Fibroblast of upper back skin (primary cell): ENCODE data around the gene INPP5F.

Experiments
- DNase-seq: peaks from one replicate; pipeline ENCODE4 v3.0.0-alpha.2; 2013

The INPP5F gene, protein sequence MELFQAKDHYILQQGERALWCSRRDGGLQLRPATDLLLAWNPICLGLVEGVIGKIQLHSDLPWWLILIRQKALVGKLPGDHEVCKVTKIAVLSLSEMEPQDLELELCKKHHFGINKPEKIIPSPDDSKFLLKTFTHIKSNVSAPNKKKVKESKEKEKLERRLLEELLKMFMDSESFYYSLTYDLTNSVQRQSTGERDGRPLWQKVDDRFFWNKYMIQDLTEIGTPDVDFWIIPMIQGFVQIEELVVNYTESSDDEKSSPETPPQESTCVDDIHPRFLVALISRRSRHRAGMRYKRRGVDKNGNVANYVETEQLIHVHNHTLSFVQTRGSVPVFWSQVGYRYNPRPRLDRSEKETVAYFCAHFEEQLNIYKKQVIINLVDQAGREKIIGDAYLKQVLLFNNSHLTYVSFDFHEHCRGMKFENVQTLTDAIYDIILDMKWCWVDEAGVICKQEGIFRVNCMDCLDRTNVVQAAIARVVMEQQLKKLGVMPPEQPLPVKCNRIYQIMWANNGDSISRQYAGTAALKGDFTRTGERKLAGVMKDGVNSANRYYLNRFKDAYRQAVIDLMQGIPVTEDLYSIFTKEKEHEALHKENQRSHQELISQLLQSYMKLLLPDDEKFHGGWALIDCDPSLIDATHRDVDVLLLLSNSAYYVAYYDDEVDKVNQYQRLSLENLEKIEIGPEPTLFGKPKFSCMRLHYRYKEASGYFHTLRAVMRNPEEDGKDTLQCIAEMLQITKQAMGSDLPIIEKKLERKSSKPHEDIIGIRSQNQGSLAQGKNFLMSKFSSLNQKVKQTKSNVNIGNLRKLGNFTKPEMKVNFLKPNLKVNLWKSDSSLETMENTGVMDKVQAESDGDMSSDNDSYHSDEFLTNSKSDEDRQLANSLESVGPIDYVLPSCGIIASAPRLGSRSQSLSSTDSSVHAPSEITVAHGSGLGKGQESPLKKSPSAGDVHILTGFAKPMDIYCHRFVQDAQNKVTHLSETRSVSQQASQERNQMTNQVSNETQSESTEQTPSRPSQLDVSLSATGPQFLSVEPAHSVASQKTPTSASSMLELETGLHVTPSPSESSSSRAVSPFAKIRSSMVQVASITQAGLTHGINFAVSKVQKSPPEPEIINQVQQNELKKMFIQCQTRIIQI

DNA sequence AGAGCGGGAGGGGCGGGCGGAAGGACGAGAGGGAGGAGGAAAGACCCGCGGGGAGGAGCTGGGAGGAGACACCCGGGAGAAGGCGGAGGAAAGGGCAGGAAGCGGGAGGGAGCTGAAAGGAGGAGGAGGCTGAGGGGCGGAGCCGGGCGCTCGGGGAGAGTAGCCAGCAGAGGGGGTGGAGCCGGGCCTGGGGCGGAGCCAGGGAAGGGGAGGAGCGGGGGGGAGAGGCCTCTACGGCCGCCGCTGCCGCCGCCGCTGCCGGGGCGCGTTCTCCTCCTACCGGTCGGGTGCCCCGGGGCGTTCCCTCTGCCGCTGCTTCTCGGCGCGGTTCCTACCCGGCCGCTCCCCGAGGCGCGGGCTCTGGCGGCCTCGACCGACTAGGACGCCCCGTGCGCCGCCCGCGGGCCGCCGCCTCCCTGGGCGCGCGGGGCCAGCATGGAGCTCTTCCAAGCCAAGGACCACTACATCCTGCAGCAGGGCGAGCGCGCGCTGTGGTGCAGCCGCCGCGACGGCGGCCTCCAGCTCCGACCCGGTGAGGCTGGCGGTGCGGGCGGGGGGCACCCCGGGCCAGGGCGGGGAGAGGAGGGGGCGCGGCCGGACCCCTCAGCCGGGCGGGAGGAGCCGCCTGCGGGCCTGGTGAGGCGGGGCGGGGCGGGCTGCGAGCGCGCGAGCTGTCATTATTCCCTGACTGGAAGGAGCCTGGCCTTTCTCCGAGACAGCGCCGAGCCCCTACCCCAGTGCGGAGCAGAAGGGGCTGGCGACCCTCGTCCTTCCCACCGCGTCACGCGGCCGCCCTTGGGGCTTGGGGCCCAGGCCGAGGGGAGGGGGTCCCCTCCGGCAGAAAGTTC, at the start of gene INPP5F:
Gene INPP5F (plus strand): TSS at position 223 of the 848 bp plus-strand sequence. CDS start 213 bp downstream, at position 436.
- peak; percentile 98 for DNase-seq

DNA sequence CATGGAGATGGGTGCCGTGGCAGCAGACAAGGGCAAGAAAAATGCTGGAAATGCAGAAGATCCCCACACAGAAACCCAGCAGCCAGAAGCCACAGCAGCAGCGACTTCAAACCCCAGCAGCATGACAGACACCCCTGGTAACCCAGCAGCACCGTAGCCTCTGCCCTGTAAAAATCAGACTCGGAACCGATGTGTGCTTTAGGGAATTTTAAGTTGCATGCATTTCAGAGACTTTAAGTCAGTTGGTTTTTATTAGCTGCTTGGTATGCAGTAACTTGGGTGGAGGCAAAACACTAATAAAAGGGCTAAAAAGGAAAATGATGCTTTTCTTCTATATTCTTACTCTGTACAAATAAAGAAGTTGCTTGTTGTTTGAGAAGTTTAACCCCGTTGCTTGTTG, 48.7 kb upstream of the INPP5F start:
- DNase-seq, result no peak

DNA sequence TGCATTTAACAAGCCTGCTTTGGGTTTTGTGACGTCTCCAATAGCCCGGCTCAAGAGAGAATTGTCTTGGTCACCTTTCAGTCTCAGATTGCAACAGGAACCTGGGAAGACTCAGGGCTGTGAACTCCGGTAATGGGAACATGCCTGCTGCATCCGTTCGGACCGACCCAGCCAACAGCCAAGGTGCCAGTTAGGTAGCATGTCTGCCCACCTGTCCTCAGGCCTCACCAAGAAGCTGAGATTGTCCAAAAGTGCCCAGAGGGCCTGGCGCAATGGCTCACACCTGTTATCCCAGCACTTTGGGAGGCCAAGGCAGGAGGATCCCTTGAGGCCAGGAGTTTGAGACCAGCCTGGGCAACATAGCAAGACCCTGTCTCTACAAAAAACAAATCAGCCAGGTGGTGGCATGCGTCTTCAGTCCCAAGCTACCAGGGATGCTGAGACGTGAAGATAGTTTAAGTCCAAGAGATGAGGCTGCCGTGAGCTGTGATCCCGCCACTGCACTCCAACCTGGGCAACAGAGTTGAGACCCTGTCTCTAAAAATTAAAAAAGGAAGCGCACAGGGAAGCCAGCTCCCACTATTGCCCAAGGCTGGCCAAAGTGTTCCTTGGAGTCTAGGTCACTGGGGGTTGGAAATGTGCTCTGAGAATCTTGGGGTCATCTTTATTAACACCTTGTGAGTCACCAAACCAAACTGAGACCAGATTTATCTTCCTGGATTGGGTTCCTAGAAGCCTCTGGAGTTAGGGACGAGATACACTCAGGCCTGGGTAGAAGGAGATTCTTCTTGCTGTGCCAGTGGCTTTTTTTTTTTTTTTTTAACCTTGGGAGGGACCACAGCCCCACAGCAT, 47.7 kb upstream of the INPP5F start:
- DNase-seq, result no peak

DNA sequence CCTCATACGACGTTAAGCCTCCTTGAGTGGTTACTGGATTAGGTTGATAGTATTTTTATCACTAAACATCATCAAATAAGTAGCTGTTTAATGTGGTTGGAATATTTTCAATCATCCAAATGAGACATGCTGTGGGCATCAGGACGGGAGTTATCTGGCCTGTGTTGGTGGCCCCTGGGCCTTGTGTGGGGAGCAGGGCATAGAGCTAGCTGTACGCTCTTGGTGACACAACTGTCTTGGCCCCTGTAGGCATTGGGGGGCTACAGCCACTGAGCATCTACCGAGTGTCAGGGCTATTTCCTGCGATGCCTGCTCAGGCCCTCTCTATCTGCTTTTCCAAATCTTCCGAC, 46.4 kb upstream of the INPP5F start:
- DNase-seq, result no peak

DNA sequence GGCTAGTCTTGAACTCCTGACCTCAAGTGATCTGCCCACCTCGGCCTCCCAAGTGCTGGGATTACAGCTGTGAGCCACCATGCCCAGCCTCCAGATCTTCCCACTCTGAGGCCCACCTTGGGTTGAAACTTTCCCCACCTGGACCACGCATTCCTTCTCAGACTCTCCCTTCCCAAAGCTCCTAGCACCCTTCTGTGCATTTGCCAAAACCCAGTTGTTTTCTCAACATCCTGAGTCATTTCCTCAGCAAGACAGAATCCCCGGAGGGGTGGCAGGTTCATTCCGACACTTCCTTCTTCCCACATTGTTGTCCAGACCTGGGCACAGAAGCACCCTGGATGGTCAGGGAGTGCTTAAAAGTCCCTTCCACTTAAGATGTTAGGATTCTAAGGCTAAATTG, 45.8 kb upstream of the INPP5F start:
- DNase-seq, result peak; percentile 73

DNA sequence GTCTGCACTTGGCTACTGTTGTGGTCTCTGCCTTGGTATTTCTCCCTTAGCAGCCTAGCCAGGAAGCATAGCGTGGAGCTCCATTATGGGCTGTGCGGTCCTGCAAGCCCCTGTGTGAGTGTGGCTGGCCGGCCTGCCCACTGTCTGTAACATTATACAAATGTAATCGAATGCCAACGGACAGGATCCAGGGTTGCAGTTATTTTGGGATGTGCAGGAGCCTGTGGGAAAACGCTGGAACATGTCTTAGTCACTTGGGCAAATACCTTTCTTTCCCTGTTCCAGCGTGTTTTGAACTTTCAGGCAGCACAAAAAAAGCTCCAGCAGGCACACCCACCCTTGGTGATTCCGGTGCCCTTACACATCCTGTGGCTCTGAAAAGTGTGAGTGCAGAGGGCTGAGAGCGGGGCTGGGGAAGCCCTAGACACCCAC, 45.2 kb upstream of the INPP5F start:
- DNase-seq, result no peak

DNA sequence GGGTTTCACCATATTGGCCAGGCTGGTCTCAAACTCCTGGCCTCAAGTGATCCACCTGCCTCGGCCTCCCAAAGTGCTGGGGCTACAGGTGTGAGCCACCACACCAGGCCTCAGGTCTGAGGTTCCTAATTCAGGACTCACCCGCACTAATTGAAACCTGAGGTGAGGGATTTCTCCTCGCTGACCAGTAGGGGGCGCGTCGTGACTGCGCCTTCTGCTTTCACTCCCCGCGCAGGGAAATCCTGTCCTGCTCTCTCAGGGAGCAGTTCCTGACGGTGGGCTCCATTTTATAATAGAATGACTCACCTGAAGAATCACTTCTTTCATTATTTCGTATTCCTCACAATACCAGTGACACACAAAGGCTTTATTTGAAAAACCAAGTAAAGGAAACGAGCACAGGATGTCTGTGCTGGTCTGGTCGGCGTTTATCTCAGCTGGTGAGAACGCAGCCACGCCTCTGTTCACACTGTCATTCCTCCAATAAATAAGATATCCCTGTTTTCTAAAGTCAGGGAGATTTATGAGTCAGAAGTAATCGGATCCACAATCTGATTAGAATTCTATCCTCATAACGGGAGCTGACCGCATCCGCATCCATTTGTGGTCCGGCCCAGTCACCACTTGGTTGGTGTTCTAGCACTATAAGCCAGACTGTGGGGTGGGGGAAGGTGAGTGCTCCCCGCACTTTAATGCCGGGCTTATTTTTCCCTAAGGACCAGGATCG, 39.2 kb upstream of the INPP5F start:
- peak; percentile 87 for DNase-seq

DNA sequence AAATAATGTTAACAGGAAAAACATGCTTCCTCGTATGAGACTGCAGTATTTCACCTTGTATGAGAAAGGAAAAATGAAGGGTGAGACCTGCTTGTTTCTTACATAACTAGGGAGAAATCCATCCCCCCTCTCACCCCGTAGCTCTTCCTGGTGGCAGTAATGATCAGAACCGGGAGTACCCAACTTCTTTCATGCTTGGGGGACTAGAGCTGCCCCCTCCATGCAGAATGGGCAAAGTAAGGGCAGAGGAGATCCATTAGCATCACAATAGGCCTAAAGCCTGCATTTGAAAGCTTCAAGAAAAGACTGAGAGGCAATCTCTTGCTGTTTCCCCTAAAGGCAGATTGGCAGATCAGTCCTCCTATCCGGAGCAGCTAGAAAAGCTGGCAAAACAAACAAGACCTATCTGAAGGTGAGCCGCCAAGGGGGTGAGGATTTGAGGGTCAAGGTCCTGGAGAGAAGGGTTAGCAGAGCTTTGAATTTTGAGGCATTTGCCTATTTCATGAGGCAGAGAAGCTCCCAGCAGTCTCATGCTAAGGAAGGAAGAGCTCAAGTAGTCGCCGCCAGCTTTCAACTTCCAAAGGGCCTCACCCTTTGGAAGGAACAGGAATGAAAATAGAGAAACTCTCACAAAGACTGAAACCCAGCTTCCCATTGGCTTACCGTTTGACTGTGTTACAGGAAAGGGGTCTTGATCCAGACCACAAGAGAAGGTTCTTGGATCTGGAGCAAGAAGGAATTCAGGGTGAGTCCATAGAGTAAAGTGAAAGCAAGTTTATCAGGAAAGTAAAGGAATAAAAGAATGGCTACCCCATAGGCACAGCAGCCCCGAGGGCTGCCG, 38.4 kb upstream of the INPP5F start:
- no peak for DNase-seq

DNA sequence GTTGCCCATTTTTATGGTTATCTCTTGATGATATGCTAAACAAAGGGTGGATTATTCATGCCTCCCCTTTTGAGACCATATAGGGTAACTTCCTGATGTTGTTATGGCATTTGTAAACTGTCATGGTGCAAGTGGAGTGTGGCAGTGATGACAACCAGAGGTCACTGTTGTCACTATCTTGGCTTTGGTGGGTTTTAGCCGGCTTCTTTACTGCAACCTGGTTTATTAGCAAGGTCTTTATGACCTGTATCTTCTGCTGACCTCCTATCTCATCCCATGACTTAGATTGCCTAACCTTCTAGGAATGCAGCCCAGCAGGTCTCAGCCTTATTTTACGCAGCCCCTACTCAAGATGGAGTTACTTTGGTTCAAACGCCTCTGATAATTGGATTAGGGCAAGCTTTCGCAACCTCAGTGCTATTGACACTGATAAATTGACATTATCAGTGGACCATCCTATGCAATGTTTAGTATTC, 37.8 kb upstream of the INPP5F start:
- no peak for DNase-seq

DNA sequence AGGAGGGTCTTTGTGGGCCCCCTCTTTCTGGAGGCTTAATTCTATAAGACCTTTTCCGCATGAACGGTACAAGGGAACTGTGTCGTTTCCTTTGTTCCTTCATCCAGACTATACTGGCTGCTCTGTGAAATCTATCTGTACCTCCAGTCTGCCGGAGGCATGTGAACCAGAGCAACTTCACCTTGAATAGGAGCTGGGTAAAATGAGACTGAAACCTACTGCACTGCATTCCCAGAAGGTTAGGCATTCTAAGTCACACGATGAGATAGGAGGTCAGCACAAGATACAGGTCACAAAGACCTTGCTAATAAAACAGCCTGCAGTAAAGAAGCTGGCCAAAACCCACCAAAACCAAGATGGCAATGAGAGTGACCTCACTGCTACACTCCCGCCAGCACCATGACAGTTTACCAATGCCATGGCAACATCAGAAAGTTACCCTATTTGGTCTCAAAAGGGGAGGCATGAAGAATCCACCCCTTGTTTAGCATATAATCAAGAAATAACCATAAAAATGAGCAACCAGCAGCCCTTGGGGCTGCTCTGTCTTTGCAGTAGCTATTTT, 36.8 kb upstream of the INPP5F start:
- no peak for DNase-seq

DNA sequence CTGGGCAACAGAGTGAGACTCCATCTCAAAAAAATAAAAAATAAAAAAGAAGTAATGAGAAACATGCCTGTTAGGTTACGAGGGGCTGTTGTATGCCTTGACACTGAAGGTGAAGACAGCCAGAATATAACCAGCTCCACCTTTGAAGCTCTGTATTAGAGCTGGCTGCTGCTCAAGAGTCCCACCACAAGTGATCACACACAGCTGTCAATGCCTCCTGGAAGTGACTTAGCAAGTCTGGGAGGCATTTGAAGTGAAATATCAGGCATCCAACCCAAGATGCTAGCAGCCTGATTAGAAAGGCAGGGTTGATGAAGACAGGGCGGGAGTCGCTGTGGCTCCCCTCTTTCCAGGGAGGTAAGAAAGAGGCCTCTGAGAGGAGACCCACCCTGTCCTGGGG, 34.1 kb upstream of the INPP5F start:
- DNase-seq, result peak; percentile 43

DNA sequence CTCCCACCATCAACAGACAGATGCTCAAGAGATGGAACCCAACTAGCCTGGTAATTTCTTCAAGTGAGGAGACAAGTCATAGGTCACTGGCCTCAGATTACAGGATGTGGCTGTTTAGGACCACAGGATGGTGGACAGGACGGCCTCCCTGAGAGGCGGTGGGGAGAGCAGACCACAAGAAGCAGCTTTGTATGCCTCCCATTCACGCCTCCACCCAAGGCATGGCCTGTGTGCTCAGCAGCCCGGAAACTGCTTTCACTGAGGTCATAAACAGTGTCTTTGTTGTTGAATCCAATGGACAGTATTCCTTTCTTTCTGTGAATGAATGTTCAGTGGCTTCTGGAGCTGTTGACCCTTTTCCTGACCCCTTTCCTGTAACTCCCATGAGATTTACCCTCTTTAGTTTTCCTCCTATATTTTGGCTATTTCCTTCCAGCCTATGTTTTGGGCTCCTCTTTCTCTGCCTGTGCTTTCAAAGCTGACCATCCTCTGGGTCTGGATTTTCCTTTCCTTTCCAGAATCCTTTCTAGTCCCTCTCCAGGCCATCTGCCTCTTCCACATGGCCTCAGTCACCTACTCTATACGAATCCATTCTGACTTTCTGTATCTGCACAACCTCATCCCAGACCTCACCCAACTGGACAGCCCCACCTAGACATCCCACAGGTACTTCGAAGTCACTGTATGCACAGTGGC, 32.4 kb upstream of the INPP5F start:
- DNase-seq, result no peak

DNA sequence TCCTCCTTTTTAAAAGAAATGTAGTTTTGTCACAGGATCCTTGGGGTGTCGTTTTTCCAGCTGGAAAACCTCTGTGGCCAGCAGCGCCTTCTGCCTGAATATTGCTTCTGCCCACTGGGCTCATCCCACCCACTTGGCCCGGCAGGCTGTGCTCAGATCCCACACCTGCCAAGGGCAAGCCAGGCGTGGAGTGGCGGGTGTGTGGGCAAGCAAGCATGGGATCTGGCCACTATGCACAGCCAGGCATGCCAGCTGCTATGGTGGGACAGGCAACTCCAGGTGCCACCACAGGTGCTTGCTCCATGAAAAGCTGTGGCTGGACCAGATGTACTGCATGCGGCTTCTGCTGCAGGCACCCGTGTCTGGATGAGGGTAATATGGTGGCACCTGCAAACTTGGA, 31.2 kb upstream of the INPP5F start:
- DNase-seq, result no peak

DNA sequence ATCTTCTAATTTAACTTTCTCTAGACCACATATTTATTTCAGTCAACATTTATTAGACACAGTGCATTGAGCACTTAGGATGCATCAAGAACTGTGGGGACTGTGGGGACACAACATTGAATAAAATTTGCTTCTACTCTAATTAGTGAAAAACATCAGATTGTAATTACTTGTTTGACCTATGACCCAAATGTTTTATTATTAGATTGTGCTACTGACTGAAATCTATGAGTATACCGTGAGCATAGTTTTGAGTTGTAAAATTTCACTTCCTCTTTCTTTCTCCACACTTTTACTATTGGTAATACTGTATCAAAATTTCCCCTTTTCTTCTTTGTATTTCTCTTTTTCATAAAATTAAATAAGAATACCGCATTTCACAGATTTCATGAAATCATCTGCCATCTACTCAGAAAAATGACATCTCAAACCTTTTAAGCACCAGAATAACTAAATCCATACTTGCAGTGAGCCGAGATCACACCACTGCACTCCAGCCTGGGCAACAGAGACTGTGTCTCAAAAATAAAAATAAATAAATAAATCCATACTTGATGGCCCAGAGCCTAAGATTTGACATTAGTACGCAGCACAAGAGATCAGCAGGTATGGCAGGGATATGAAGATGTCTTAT, 25.4 kb upstream of the INPP5F start:
- no peak for DNase-seq

DNA sequence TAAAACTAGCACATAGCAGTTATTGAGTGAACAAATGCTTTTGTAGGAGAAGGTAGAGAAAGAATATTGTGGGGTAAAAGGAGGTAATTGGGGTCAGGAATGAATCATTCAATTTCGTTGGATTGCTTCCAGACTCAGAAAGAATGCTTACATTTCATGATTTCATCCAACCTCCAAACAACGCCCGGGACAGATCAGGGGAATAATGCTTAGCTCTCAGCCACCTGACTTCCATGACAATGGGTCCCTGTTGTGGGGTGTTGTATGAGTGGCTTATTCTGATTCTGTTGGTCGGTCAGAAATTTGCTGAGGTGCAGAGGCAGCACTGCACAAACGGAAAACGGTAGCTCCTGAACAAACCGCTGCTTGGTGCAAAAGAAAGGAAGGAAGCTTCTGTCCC, 24.0 kb upstream of the INPP5F start:
- DNase-seq, result peak; percentile 50

DNA sequence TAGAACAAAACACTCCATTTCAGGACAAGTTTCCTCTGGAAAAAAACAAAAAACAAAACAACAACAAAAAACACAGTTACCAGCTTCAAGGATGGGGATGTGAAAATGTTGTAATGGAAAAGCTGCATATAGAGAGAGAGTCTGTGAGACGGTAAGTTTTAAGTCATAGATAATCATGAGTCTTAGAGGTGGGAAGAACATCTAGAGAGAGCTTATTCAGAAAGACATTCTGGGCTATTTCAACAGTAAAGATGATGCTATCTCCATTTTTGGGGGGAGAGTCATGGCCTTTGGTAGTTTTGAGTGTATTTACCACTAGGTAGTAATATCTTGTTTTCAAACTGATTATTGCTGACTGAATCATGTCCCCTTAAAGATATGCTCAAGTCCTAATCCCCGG, 23.3 kb upstream of the INPP5F start:
- no peak for DNase-seq

DNA sequence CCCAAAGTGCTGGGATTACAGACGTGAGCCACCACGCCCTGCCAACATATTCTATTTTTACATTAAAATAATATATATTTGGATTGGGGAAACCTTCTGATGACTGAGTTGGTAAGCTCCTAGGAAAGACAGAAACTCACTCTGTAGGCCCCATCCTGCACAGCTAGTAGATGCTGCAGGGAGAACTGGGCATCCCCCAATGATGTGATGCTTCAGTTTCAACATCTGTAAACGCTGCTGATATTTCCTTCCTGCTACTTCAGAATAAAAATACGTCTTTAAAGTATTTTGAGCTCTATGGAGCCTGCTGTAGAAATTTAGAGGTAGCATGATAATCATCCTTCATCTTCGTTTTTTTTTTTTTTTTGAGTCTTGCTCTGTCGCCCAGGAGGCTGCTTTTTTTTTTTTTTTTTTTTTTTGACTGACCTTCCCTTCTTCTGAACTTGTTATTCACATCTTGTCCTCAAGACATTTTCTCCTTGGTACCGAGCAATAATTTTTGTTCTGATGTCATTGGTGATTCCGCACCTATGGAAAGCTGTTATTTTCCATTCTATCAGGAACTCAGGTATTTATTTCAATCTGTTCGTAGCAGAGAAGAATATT, 21.8 kb upstream of the INPP5F start:
- DNase-seq, result no peak

DNA sequence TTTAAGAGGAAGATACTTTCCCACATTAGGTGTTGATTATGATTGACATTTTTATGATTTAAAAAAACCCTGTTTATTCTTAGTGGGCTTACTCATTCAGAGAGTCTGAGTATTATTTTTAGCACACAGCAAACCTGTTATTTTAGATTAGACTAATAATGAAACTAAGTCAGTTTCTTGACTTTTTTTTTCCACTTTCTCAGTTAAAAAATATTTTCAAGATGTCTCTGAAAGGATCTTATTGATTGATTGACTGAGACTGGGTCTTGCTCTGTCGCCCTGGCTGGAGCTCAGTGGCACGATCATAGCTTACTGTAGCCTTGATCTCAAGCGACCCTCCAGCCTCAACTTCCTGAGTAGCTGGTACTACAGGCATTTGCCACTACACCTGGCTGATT, 20.4 kb upstream of the INPP5F start:
- DNase-seq, result no peak
